Stimulated activated effector memory CD8-positive, alpha-beta T cell treated with anti-CD3 and anti-CD28 coated beads, Interleukin-12 subunit alpha, Interleukin-12 subunit beta, amount 100 ng/mL, for 72 hours (primary cell): ENCODE data around the gene TTC31.

ENCODE experiments used
- ATAC-seq: fragments of 150-1000 bp; cut with Tn5 transposase; 2 replicates; pipeline ENCODE4 v1.10.0; 2021
- DNase-seq, 2 donors: peaks; one replicate each; pipeline ENCODE4 v3.0.0; 2021 to 2022; ENCODE audit warnings: low spot score in 2 of 2
- H3K27ac Mint-ChIP-seq: one replicate; pipeline ENCODE4 v1.8.0; 2022; ENCODE audit warnings: mild to moderate bottlenecking, mixed read lengths
- H3K36me3 Mint-ChIP-seq: one replicate; pipeline ENCODE4 v1.8.0; 2022; ENCODE audit warnings: mild to moderate bottlenecking, mixed read lengths
- H3K4me1 Mint-ChIP-seq: one replicate; pipeline ENCODE4 v1.8.0; 2022; ENCODE audit warnings: mixed read lengths
- H3K4me3 Mint-ChIP-seq: one replicate; pipeline ENCODE4 v1.8.0; 2022; ENCODE audit warnings: mild to moderate bottlenecking, mixed read lengths
- H3K9me3 Mint-ChIP-seq: one replicate; pipeline ENCODE4 v1.8.0; 2022; ENCODE audit warnings: mixed read lengths

TTC31 gene

GRCh38 chr2:74503506-74504475 is 20.9 kb downstream of the TTC31 start:
- peaks cover 55% of the 10 kb centered on the region for H3K36me3 Mint-ChIP-seq
- H3K4me3 Mint-ChIP-seq = peak overlapping the region; percentile 91
- peaks cover 76% of the 10 kb centered on the region for H3K4me1 Mint-ChIP-seq
- H3K9me3 Mint-ChIP-seq = no peaks in the 10 kb centered on the region
- peak overlapping the region; percentile 61 for H3K27ac Mint-ChIP-seq
- ATAC-seq (no peak), DNase-seq (no peak)

GRCh38 chr2:74504591-74504990 is 21.7 kb downstream of the TTC31 start:
- Mint-ChIP-seq H3K36me3 (peaks cover 50% of the 10 kb centered on the region), H3K4me1 (peaks cover 71% of the 10 kb centered on the region), H3K27ac (peak overlapping the region; percentile 43), H3K9me3 (no peaks in the 10 kb centered on the region), H3K4me3 (peak overlapping the region; percentile 91)
- DNase-seq = no peak
- no peak for ATAC-seq

- DNase-seq (no peak), ATAC-seq (no peak)
- peaks cover 71% of the 10 kb centered on the region for H3K4me1 Mint-ChIP-seq
- H3K27ac Mint-ChIP-seq = no peak overlapping the region
- no peaks in the 10 kb centered on the region for H3K9me3 Mint-ChIP-seq
- H3K4me3 Mint-ChIP-seq = peak overlapping the region; percentile 91
- peaks cover 46% of the 10 kb centered on the region for H3K36me3 Mint-ChIP-seq
Observed at GRCh38 chr2:74505448-74506246, 22.8 kb downstream of the TTC31 start.

GRCh38 chr2:74507145-74507925 is 24.5 kb downstream of the TTC31 start, which contains the start of gene PCGF1:
Gene PCGF1 (minus strand): TSS chr2:74507695. CDS start chr2:74507668, 27 bp downstream.
- Mint-ChIP-seq H3K9me3 (no peaks in the 10 kb centered on the region), H3K27ac (peak within 1 kb of the TSS; percentile 99), H3K4me1 (peaks cover 62% of the 10 kb centered on the region), H3K4me3 (peak within 1 kb of the TSS; percentile 91), H3K36me3 (peaks cover 40% of the 10 kb centered on the region)
- peak; percentile 97 to 100 for DNase-seq
- peak; percentile 93 for ATAC-seq

GRCh38 chr2:74507926-74508520 is 25.1 kb downstream of the TTC31 start:
- ATAC-seq = no peak

GRCh38 chr2:74510272-74510671 is 27.4 kb downstream of the TTC31 start:
- Mint-ChIP-seq H3K4me3 (no peak overlapping the region), H3K36me3 (peaks cover 29% of the 10 kb centered on the region), H3K9me3 (no peaks in the 10 kb centered on the region), H3K4me1 (peaks cover 37% of the 10 kb centered on the region), H3K27ac (no peak overlapping the region)
- no peak for ATAC-seq
- no peak for DNase-seq

More at GRCh38 chr2:74507926-74508520, 25.1 kb downstream of the TTC31 start:
- peak in 1 of 2 donors; percentile 64 for DNase-seq
- Mint-ChIP-seq H3K27ac (peak overlapping the region; percentile 99), H3K4me3 (peak overlapping the region; percentile 91), H3K9me3 (no peaks in the 10 kb centered on the region), H3K36me3 (peaks cover 40% of the 10 kb centered on the region), H3K4me1 (peaks cover 56% of the 10 kb centered on the region)

- H3K4me3 Mint-ChIP-seq = no peak overlapping the region
- H3K4me1 Mint-ChIP-seq = peaks cover 35% of the 10 kb centered on the region
- H3K9me3 Mint-ChIP-seq = no peaks in the 10 kb centered on the region
- H3K36me3 Mint-ChIP-seq = peaks cover 19% of the 10 kb centered on the region
- H3K27ac Mint-ChIP-seq = no peak overlapping the region
- no peak for DNase-seq
- no peak for ATAC-seq
Observed at GRCh38 chr2:74511104-74511989, 28.5 kb downstream of the TTC31 start.

GRCh38 chr2:74512744-74513604 is 30.1 kb downstream of the TTC31 start:
- no peaks in the 10 kb centered on the region for H3K9me3 Mint-ChIP-seq
- no peak for DNase-seq
- no peak for ATAC-seq
- H3K27ac Mint-ChIP-seq = no peak overlapping the region
- H3K4me3 Mint-ChIP-seq = peak overlapping the region; percentile 73
- H3K4me1 Mint-ChIP-seq = peaks cover 23% of the 10 kb centered on the region
- H3K36me3 Mint-ChIP-seq = peaks cover 3% of the 10 kb centered on the region

- H3K4me3 Mint-ChIP-seq = peak overlapping the region; percentile 73
- no peaks in the 10 kb centered on the region for H3K9me3 Mint-ChIP-seq
- peaks cover 16% of the 10 kb centered on the region for H3K4me1 Mint-ChIP-seq
- ATAC-seq (peak; percentile 48), DNase-seq (no peak)
- H3K27ac Mint-ChIP-seq = no peak overlapping the region
- no peaks in the 10 kb centered on the region for H3K36me3 Mint-ChIP-seq
Observed at GRCh38 chr2:74513605-74514367, 30.9 kb downstream of the TTC31 start.

GRCh38 chr2:74514368-74515270 is 31.7 kb downstream of the TTC31 start, which contains the start of gene TLX2:
Gene TLX2 (plus strand): TSS chr2:74514450. CDS start chr2:74514807, 357 bp downstream.
- no peaks in the 10 kb centered on the region for H3K9me3 Mint-ChIP-seq
- H3K27ac Mint-ChIP-seq = no peak within 1 kb of the TSS
- H3K36me3 Mint-ChIP-seq = no peaks in the 10 kb centered on the region
- peaks cover 16% of the 10 kb centered on the region for H3K4me1 Mint-ChIP-seq
- DNase-seq (no peak), ATAC-seq (peak; percentile 6)
- H3K4me3 Mint-ChIP-seq = peak within 1 kb of the TSS; percentile 73

- DNase-seq (no peak), ATAC-seq (no peak)
- Mint-ChIP-seq H3K4me3 (peak overlapping the region; percentile 73), H3K4me1 (peaks cover 16% of the 10 kb centered on the region), H3K27ac (no peak overlapping the region), H3K9me3 (no peaks in the 10 kb centered on the region), H3K36me3 (no peaks in the 10 kb centered on the region)
Observed at GRCh38 chr2:74515271-74515980, 32.5 kb downstream of the TTC31 start.
